Measurements from ENCODE around the gene FAM171A2. TPM values are rescaled to one million over a fixed set of nuclear protein-coding genes. Genes with fewer than 3 reads are reported as not detected.

The FAM171A2 gene
- total RNA-seq, 1 experiment from 2014 or later = 0.30 TPM

DNA sequence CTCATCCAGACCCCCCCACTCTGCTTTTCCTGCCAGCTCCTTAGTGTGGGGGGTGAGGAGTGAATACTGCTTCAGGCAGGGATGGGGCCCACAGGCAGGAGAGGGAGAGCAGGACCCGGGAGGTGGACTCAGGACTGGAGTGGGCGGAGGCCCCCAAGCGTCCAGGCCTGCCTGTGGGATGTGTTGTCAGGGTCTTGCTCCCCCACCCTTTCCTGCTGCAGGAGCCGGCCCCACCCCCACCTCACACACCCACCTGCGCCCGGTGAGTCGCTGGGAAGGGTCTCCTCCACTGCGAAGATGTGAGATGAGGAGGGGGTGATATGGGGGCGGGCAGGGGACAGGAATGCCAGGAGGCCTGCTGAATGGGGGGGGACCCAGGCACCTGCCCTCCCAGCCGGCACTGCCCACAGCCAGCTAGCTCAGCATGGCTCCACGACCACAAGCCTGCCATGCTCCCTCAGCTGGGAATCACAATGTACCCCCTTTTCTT, 1.1 kb downstream of the FAM171A2 start:
- Mint-ChIP-seq H3K4me1 (ENCODE audit: insufficient read depth, unreplicated experiment) (no peaks in the 10 kb centered on the region), H3K36me3 (ENCODE audit: insufficient read depth, unreplicated experiment) (peaks cover 6% of the 10 kb centered on the region), H3K27ac (ENCODE audit: low read depth, unreplicated experiment) (no peak overlapping the region), H3K9me3 (ENCODE audit: unreplicated experiment) (no peaks in the 10 kb centered on the region), H3K27me3 (ENCODE audit: insufficient read depth, unreplicated experiment) (peaks cover 29% of the 10 kb centered on the region), H3K4me3 (ENCODE audit: unreplicated experiment) (no peak overlapping the region)
- BruUV-seq (replicated peaks) = no TSS peak
- ChIA-PET CTCF (interaction anchor here (0.6 to 2.1 kb wide), 9 partner anchors 9 to 141 kb away, joined by 3 to 8 read pairs (median 4); no protein-coding TSS in a partner anchor), POLR2A (interaction anchor here (1.1 to 1.7 kb wide), 2 partner anchors 141 to 177 kb away, joined by 4 to 8 read pairs; partner anchors contain the start of gene TMUB2)
- TF ChIP-seq, protein P1, sequence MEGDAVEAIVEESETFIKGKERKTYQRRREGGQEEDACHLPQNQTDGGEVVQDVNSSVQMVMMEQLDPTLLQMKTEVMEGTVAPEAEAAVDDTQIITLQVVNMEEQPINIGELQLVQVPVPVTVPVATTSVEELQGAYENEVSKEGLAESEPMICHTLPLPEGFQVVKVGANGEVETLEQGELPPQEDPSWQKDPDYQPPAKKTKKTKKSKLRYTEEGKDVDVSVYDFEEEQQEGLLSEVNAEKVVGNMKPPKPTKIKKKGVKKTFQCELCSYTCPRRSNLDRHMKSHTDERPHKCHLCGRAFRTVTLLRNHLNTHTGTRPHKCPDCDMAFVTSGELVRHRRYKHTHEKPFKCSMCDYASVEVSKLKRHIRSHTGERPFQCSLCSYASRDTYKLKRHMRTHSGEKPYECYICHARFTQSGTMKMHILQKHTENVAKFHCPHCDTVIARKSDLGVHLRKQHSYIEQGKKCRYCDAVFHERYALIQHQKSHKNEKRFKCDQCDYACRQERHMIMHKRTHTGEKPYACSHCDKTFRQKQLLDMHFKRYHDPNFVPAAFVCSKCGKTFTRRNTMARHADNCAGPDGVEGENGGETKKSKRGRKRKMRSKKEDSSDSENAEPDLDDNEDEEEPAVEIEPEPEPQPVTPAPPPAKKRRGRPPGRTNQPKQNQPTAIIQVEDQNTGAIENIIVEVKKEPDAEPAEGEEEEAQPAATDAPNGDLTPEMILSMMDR (IDR thresholded peaks at IDR 0.05; ENCODE audit: unreplicated experiment) = no peak
- intact Hi-C loops (cut with micrococcal nuclease) = no loop called here
- DNase-seq (ENCODE audit: unreplicated experiment) = no peak

DNA sequence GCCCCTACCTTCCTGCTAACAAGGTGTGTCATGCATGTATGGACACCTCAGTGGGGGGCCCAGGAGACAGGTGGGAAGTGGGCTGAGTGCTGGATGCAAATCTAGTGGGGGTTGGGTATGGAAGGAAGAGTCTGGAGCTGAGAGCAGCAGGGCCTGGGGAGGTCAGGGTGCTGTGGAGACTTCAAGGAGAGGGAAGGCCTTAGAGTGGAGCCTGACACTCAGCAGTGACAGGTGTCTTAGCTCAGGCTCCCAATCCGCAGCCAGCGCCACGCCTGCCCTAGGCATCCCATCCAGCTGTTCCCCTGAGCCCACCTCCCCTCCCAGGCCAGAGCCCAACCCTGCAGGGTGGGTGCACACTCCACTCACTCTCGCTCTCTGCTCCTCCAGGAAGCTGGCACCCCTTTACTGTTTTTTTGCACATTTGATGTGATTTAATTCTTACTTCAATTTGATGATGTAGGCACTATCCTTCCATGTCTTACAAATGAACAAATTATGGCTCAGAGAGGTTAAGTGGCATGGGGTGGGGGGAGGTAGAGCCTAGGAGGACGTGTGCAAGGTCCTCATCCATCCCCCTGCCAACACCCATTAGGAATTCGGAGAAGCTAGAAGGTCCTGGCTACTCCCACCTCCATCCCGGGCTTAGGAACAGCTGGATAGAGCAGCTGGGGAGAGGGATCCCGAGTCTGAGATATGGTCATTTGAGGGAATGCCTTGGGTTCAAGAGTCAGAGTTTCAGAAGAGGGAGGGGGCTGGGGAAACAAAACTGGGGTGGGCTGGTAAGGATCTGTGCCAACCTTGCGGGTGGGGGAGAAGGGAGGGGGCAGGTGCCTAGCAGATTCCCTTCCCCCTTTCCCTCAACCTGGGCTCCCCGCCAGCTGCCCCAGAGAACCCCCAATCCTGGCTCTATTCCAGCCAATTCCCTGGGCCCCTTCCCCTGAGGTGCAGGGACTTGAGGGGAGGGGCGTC, 2.1 kb downstream of the FAM171A2 start:
- no peaks in the 10 kb centered on the region for H3K4me1 Mint-ChIP-seq (ENCODE audit: insufficient read depth, unreplicated experiment)
- no peak for DNase-seq (ENCODE audit: unreplicated experiment)
- ChIA-PET POLR2A (interaction anchor here (0.9 to 1.7 kb wide), 2 partner anchors 142 to 176 kb away, joined by 3 to 8 read pairs; partner anchors contain the start of genes GPATCH8 and TMUB2), CTCF (interaction anchor here (0.6 to 2.1 kb wide), 4 partner anchors 10 to 258 kb away, joined by 3 to 8 read pairs (median 4); no protein-coding TSS in a partner anchor)
- H3K27ac Mint-ChIP-seq (ENCODE audit: low read depth, unreplicated experiment) = no peak overlapping the region
- H3K27me3 Mint-ChIP-seq (ENCODE audit: insufficient read depth, unreplicated experiment) = peaks cover 20% of the 10 kb centered on the region
- intact Hi-C loops (cut with micrococcal nuclease) = no loop called here
- no peaks in the 10 kb centered on the region for H3K9me3 Mint-ChIP-seq (ENCODE audit: unreplicated experiment)
- H3K36me3 Mint-ChIP-seq (ENCODE audit: insufficient read depth, unreplicated experiment) = peaks cover 6% of the 10 kb centered on the region
- H3K4me3 Mint-ChIP-seq (ENCODE audit: unreplicated experiment) = no peak overlapping the region
- no TSS peak for BruUV-seq (replicated peaks)
- TF ChIP-seq, protein P1 (IDR thresholded peaks at IDR 0.05; ENCODE audit: unreplicated experiment) = no peak

DNA sequence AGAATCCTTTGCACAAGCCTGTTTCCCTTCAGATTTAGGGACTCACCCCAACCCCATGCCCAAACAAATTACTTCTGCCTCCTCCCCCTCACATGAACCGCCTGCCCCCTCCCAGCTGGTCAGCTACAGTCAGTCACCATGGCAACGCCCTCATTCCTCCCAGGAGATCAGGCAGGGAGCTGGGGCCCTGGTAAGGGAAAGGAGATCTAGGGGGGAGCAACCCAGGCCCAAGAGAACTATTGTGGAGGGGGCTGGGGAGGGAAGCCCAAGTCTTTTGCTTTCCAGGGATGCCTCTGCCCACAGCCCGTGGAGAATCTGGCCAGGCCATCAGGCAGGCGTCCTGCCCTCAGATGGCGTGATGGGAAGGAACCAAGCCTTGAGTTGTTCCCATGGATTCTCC, 2.8 kb downstream of the FAM171A2 start:
- POLR2A ChIA-PET = interaction anchor here (0.9 kb wide), 1 partner anchor 143 kb away, joined by 3 read pairs; the partner anchor contains the start of gene GPATCH8
- H3K36me3 Mint-ChIP-seq (ENCODE audit: insufficient read depth, unreplicated experiment) = peaks cover 6% of the 10 kb centered on the region
- no peaks in the 10 kb centered on the region for H3K9me3 Mint-ChIP-seq (ENCODE audit: unreplicated experiment)
- TF ChIP-seq, protein P1 (IDR thresholded peaks at IDR 0.05; ENCODE audit: unreplicated experiment) = no peak
- no TSS peak for BruUV-seq (replicated peaks)
- H3K4me1 Mint-ChIP-seq (ENCODE audit: insufficient read depth, unreplicated experiment) = no peaks in the 10 kb centered on the region
- intact Hi-C loops (cut with micrococcal nuclease) = no loop called here
- DNase-seq (ENCODE audit: unreplicated experiment) = no peak
- H3K4me3 Mint-ChIP-seq (ENCODE audit: unreplicated experiment) = no peak overlapping the region
- CTCF ChIA-PET = interaction anchor here (0.6 kb wide), 1 partner anchor 12 kb away, joined by 3 read pairs; no protein-coding TSS in a partner anchor
- H3K27ac Mint-ChIP-seq (ENCODE audit: low read depth, unreplicated experiment) = no peak overlapping the region
- peaks cover 12% of the 10 kb centered on the region for H3K27me3 Mint-ChIP-seq (ENCODE audit: insufficient read depth, unreplicated experiment)

DNA sequence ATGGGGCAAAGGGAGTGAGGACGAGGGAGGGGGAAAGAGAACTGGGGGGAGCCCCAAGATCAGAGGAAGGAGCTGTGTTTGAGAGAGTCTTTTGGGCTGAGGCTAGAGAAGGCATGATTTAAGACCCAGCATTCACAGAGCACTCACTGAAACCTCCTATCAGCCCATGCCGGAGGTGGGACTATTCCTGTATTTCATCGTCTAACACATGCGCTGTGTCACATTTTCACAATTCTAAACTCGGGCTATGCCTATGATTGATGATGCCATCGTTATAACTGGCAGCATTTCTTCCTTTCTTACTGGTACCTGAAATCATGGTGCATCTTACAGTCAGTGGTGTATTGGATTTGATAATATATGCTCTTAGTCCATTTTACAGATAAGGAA, 3.5 kb downstream of the FAM171A2 start:
- H3K27me3 Mint-ChIP-seq (ENCODE audit: insufficient read depth, unreplicated experiment) = peaks cover 5% of the 10 kb centered on the region
- no peaks in the 10 kb centered on the region for H3K9me3 Mint-ChIP-seq (ENCODE audit: unreplicated experiment)
- DNase-seq (ENCODE audit: unreplicated experiment) = no peak
- ChIA-PET CTCF (no interaction called here), POLR2A (no interaction called here)
- peaks cover 5% of the 10 kb centered on the region for H3K36me3 Mint-ChIP-seq (ENCODE audit: insufficient read depth, unreplicated experiment)
- BruUV-seq (replicated peaks) = no TSS peak
- TF ChIP-seq, protein P1 (IDR thresholded peaks at IDR 0.05; ENCODE audit: unreplicated experiment) = no peak
- H3K4me3 Mint-ChIP-seq (ENCODE audit: unreplicated experiment) = no peak overlapping the region
- no peaks in the 10 kb centered on the region for H3K4me1 Mint-ChIP-seq (ENCODE audit: insufficient read depth, unreplicated experiment)
- H3K27ac Mint-ChIP-seq (ENCODE audit: low read depth, unreplicated experiment) = no peak overlapping the region
- intact Hi-C loops (cut with micrococcal nuclease) = no loop called here

Data from MCF 10A (cell line).